Measurements from ENCODE around the gene MINDY4.

- TF ChIP-seq, protein P1, sequence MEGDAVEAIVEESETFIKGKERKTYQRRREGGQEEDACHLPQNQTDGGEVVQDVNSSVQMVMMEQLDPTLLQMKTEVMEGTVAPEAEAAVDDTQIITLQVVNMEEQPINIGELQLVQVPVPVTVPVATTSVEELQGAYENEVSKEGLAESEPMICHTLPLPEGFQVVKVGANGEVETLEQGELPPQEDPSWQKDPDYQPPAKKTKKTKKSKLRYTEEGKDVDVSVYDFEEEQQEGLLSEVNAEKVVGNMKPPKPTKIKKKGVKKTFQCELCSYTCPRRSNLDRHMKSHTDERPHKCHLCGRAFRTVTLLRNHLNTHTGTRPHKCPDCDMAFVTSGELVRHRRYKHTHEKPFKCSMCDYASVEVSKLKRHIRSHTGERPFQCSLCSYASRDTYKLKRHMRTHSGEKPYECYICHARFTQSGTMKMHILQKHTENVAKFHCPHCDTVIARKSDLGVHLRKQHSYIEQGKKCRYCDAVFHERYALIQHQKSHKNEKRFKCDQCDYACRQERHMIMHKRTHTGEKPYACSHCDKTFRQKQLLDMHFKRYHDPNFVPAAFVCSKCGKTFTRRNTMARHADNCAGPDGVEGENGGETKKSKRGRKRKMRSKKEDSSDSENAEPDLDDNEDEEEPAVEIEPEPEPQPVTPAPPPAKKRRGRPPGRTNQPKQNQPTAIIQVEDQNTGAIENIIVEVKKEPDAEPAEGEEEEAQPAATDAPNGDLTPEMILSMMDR (conservative IDR thresholded peaks at IDR 0.05; ENCODE audit: low read depth, low read length) = no peak
- no peak for TF ChIP-seq EZH2 (IDR thresholded peaks at IDR 0.05; ENCODE audit: low read length, unreplicated experiment)
Observed at GRCh38 chr7:30723776-30724175, 47.4 kb upstream of the MINDY4 start.

Measured in PC-3 (cell line).